Measurements from ENCODE around the gene LHX5. TPM values are rescaled to one million over a fixed set of nuclear protein-coding genes. Genes with fewer than 3 reads are reported as not detected.
A peak's percentile ranks its signal among the peaks of the same experiment; 100 is the strongest.

LHX5 gene
- polyA plus RNA-seq, 3 donors = not detected

GRCh38 chr12:113476176-113476986, 4.7 kb upstream of the LHX5 start:
- WGBS (ENCODE audit: insufficient coverage) = 2% methylated on average over 42 of the region's 58 CpGs
- Histone ChIP-seq H4K20me1 (ENCODE audit: insufficient read depth, low read length) (no peaks in the 10 kb centered on the region), H3K27me3 (ENCODE audit: control insufficient read depth in 2 of 2, insufficient read depth in 2 of 2, low read length in 2 of 2) (peaks cover 79 to 97% of the 10 kb centered on the region in 2 donors), H3K9me3 (replicated peaks in 1 of 2; ENCODE audit: control insufficient read depth in 1 of 2, insufficient read depth in 1 of 2, low read length in 2 of 2) (peaks cover 0 to 62% of the 10 kb centered on the region in 2 donors), H3K4me3 (replicated peaks in 1 of 3; ENCODE audit: low read depth in 2 of 3, low read length in 3 of 3) (no peak overlapping the region), H3K27ac (ENCODE audit: low read depth in 1 of 2, low read length in 2 of 2) (no peak overlapping the region), H3K36me3 (replicated peaks in 1 of 2; ENCODE audit: control insufficient read depth in 1 of 2, insufficient read depth in 2 of 2, low read length in 2 of 2) (no peaks in the 10 kb centered on the region), H3K4me2 (replicated peaks; ENCODE audit: extremely low read depth, low read length, poor library complexity, severe bottlenecking) (no peak overlapping the region), H3K4me1 (ENCODE audit: control insufficient read depth in 1 of 2, insufficient read depth in 2 of 2, low read length in 2 of 2) (no peaks in the 10 kb centered on the region), H2AFZ (ENCODE audit: insufficient read depth, low read depth, low read length, poor library complexity, severe bottlenecking) (no peak overlapping the region), H3K79me2 (ENCODE audit: insufficient read depth, low read length) (no peaks in the 10 kb centered on the region), H3K9ac (ENCODE audit: insufficient read depth, low read length, poor library complexity, severe bottlenecking) (no peak overlapping the region)
- H3K27me3 Mint-ChIP-seq (ENCODE audit: low read depth in 3 of 3) = peaks cover 91 to 98% (median 97%) of the 10 kb centered on the region in 3 donors
- peak overlapping the region in 1 of 2 donors; percentile 73 for H3K4me3 Mint-ChIP-seq
- TF ChIP-seq CTCF (IDR thresholded peaks at IDR 0.05) = no peak
- DNase-seq = no peak
- peaks cover 0 to 30% (median 19%) of the 10 kb centered on the region in 7 donors for H3K9me3 Mint-ChIP-seq
- intact Hi-C loops (cut with micrococcal nuclease) = no loop called here
- H3K36me3 Mint-ChIP-seq = peaks cover 3 to 11% of the 10 kb centered on the region in 2 donors
- H3K4me1 Mint-ChIP-seq = peaks cover 15% of the 10 kb centered on the region
- H3K27ac Mint-ChIP-seq = no peak overlapping the region

GRCh38 chr12:113475451-113476175, 3.9 kb upstream of the LHX5 start:
- H2AFZ ChIP-seq (ENCODE audit: insufficient read depth, low read depth, low read length, poor library complexity, severe bottlenecking) = no peak overlapping the region
- Mint-ChIP-seq H3K9me3 (peaks cover 0 to 29% (median 22%) of the 10 kb centered on the region in 7 donors), H3K4me3 (peak overlapping the region in 1 of 2 donors; percentile 73), H3K27me3 (ENCODE audit: low read depth in 3 of 3) (peaks cover 92 to 98% (median 97%) of the 10 kb centered on the region in 3 donors), H3K27ac (no peak overlapping the region), H3K4me1 (peaks cover 15% of the 10 kb centered on the region), H3K36me3 (peaks cover 3 to 11% of the 10 kb centered on the region in 2 donors)
- H3K9me3 ChIP-seq (replicated peaks in 1 of 2; ENCODE audit: control insufficient read depth in 1 of 2, insufficient read depth in 1 of 2, low read length in 2 of 2) = peaks cover 0 to 66% of the 10 kb centered on the region in 2 donors
- H3K36me3 ChIP-seq (replicated peaks in 1 of 2; ENCODE audit: control insufficient read depth in 1 of 2, insufficient read depth in 2 of 2, low read length in 2 of 2) = no peaks in the 10 kb centered on the region
- DNase-seq = no peak
- 4% methylated on average over 35 of the region's 50 CpGs for WGBS (ENCODE audit: insufficient coverage)
- peaks cover 74 to 97% of the 10 kb centered on the region in 2 donors for H3K27me3 ChIP-seq (ENCODE audit: control insufficient read depth in 2 of 2, insufficient read depth in 2 of 2, low read length in 2 of 2)
- H3K4me1 ChIP-seq (ENCODE audit: control insufficient read depth in 1 of 2, insufficient read depth in 2 of 2, low read length in 2 of 2) = no peaks in the 10 kb centered on the region
- no peaks in the 10 kb centered on the region for H4K20me1 ChIP-seq (ENCODE audit: insufficient read depth, low read length)
- H3K4me3 ChIP-seq (replicated peaks in 1 of 3; ENCODE audit: low read depth in 2 of 3, low read length in 3 of 3) = no peak overlapping the region
- no peaks in the 10 kb centered on the region for H3K79me2 ChIP-seq (ENCODE audit: insufficient read depth, low read length)
- TF ChIP-seq CTCF (IDR thresholded peaks at IDR 0.05) = no peak
- H3K27ac ChIP-seq (ENCODE audit: low read depth in 1 of 2, low read length in 2 of 2) = no peak overlapping the region
- no peak overlapping the region for H3K4me2 ChIP-seq (replicated peaks; ENCODE audit: extremely low read depth, low read length, poor library complexity, severe bottlenecking)
- no peak overlapping the region for H3K9ac ChIP-seq (ENCODE audit: insufficient read depth, low read length, poor library complexity, severe bottlenecking)
- intact Hi-C loops (cut with micrococcal nuclease) = no loop called here
